GM23338 (cell line): ENCODE results near the gene NOL9.

Experiments
- EZH2 ChIP-seq: fragments of 200-600 bp; sonication (generic); IDR thresholded peaks from one replicate; pipeline ENCODE4 v1.8.0; 2017; ENCODE audit warnings: antibody characterized with exemption, mild to moderate bottlenecking, low read depth; ENCODE audit not compliant: unreplicated experiment
- EZH2phosphoT487 ChIP-seq: fragments of 200-600 bp; sonication (generic); IDR thresholded peaks from one replicate; pipeline ENCODE4 v1.8.1; 2018; ENCODE audit warnings: antibody characterized with exemption; ENCODE audit not compliant: unreplicated experiment
- JUNB ChIP-seq: IDR thresholded peaks from one replicate; pipeline ENCODE4 v1.6.1; 2016; ENCODE audit warnings: antibody characterized with exemption; ENCODE audit not compliant: unreplicated experiment
- NANOG ChIP-seq: IDR thresholded peaks from 2 replicates; pipeline ENCODE4 v1.6.1; 2016; ENCODE audit warnings: antibody characterized with exemption, borderline replicate concordance
- POLR2AphosphoS5 ChIP-seq: IDR thresholded peaks from 2 replicates; pipeline ENCODE4 v1.6.1; 2016; ENCODE audit warnings: antibody characterized with exemption, low read depth
- REST ChIP-seq: IDR thresholded peaks from one replicate; pipeline ENCODE4 v1.6.1; 2018; ENCODE audit warnings: antibody characterized with exemption; ENCODE audit not compliant: unreplicated experiment
- STAT1 ChIP-seq: IDR thresholded peaks from one replicate; pipeline ENCODE4 v1.6.1; 2016; ENCODE audit warnings: antibody characterized with exemption; ENCODE audit not compliant: unreplicated experiment
- ZNF114 ChIP-seq: fragments of 250-450 bp; sonication (Bioruptor Pico); IDR thresholded peaks from 2 replicates; pipeline ENCODE4 v1.5.0; 2020; ENCODE audit warnings: mild to moderate bottlenecking, moderate library complexity
- TF ChIP-seq, protein P1 (sequence below), 2 experiments: fragments of 200-600 bp in 1 of 2; sonication (generic) in 1 of 2; conservative IDR thresholded peaks; 2 replicates each; pipeline versions ENCODE4 v1.5.1 to v1.6.1; 2016 to 2017; ENCODE audit warnings: antibody characterized with exemption in 2 of 2, low read depth in 2 of 2, mild to moderate bottlenecking in 2 of 2, moderate library complexity in 1 of 2
- TF ChIP-seq, protein P2 (sequence below): IDR thresholded peaks from 2 replicates; pipeline ENCODE4 v1.6.1; 2016; ENCODE audit warnings: antibody characterized with exemption

- TF ChIP-seq EZH2 (no peak), POLR2AphosphoS5 (no peak), NANOG (no peak), EZH2phosphoT487 (no peak), STAT1 (no peak), REST (no peak), JUNB (no peak), ZNF114 (no peak)
- TF ChIP-seq, protein P1, sequence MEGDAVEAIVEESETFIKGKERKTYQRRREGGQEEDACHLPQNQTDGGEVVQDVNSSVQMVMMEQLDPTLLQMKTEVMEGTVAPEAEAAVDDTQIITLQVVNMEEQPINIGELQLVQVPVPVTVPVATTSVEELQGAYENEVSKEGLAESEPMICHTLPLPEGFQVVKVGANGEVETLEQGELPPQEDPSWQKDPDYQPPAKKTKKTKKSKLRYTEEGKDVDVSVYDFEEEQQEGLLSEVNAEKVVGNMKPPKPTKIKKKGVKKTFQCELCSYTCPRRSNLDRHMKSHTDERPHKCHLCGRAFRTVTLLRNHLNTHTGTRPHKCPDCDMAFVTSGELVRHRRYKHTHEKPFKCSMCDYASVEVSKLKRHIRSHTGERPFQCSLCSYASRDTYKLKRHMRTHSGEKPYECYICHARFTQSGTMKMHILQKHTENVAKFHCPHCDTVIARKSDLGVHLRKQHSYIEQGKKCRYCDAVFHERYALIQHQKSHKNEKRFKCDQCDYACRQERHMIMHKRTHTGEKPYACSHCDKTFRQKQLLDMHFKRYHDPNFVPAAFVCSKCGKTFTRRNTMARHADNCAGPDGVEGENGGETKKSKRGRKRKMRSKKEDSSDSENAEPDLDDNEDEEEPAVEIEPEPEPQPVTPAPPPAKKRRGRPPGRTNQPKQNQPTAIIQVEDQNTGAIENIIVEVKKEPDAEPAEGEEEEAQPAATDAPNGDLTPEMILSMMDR (conservative IDR thresholded peaks at IDR 0.05; ENCODE audit: low read depth in 2 of 2), result no peak
- TF ChIP-seq, protein P2, sequence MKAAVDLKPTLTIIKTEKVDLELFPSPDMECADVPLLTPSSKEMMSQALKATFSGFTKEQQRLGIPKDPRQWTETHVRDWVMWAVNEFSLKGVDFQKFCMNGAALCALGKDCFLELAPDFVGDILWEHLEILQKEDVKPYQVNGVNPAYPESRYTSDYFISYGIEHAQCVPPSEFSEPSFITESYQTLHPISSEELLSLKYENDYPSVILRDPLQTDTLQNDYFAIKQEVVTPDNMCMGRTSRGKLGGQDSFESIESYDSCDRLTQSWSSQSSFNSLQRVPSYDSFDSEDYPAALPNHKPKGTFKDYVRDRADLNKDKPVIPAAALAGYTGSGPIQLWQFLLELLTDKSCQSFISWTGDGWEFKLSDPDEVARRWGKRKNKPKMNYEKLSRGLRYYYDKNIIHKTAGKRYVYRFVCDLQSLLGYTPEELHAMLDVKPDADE, result no peak
Measured at GRCh38 chr1:6476483-6476882, 77.8 kb downstream of the NOL9 start.
